Measurements from ENCODE around the gene TMEM18.
"Not testable (repeated sequence)": the region's sequence is repeated elsewhere in the genome, so short reads cannot be mapped to it uniquely, and the experiment has no call there.

TMEM18 gene

GRCh38 chr2:677056-677958 is at the start of gene TMEM18:
Gene TMEM18, minus strand, starts transcription at chr2:677406. Its CDS starts 61 bp downstream, at chr2:677345.
- DNase-seq: peak; percentile 95

- DNase-seq: no peak
Measured at GRCh38 chr2:726169-726568, 49.0 kb upstream of the TMEM18 start.

GRCh38 chr2:725468-725867 is 48.3 kb upstream of the TMEM18 start:
- DNase-seq: no peak

DNA sequence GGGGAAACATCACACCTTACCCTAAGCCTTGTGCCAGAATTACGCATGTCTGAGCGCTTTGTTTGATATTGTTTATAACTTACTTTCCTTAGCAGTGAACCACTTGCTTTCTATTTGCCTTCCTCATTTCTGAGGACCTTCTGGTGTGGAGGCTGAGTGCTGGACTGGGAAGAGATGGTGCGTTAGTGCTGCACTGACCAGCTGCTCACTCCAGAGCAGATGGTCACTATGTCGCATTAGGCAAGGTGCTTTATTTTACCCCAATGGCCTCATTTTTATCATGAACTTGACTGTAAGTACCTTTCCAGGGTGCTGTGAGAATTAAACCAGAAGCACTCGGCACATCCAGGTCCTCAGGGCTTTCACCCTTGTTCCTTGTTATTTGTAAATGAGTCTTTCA is 46.6 kb upstream of the TMEM18 start:
- DNase-seq: no peak

DNA sequence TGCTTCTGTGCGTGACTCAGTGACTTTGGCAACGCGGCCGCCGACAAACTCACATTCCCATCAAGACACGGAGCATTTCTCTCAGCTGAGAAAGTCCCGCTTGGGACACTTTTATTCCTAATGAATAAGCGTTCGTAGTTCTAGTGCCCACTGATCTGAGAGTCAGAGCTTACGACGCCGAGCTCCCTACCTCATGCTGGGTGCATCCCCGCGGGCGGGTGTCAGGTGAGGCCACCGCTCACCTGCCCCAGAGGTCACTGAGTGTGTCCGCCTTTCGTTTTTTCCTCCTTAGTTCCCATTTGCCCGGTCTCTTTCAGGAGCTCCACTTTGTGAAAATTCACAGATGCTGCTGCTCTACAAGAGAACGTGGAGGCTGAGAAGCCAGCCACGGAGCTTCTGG is 43.6 kb upstream of the TMEM18 start:
- DNase-seq: no peak

DNA sequence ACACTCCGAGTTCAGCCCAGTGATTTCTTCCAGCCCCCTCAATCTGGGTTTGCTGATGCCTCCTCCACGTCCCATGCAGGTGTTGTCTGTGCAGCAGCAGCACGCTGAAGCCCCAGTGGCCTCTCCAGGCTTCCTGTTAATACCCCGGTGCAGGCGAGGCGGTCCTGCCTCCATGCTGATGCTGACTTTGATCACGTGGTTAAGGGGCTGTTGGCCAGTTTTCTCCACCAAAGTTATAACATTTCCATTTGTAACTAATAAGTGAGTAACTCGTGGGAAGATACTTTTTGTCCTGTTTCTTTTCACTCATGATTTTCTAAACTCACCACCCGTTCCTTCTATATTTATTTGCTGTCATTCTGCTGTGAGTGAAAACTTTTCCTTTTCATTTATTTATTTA is 42.5 kb upstream of the TMEM18 start:
- no peak for DNase-seq

- no peak for DNase-seq
Measured at GRCh38 chr2:719191-719590, 42.0 kb upstream of the TMEM18 start.

DNA sequence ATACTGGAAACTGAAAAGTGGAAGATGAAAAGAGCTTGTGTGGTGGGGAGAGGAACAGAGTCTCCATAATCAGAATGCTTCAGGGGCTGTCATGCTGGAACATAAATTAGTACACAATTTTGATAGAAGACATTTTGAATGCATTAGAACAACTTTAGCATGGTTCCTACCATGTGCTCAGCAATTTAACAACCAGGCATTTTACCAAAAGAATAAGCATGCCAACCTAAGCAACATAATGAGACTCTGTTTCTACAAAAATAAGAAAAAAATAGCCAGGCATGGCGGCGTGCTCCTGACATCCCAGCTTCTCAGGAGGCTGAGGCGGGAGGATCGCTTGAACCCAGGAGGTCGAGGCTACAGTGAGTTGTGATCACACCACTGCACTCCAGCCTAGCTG is 40.5 kb upstream of the TMEM18 start:
- DNase-seq: no peak

GRCh38 chr2:715854-716560 is 38.8 kb upstream of the TMEM18 start:
- no peak for DNase-seq

- no peak for DNase-seq
Measured at GRCh38 chr2:715038-715437, 37.8 kb upstream of the TMEM18 start.

DNA sequence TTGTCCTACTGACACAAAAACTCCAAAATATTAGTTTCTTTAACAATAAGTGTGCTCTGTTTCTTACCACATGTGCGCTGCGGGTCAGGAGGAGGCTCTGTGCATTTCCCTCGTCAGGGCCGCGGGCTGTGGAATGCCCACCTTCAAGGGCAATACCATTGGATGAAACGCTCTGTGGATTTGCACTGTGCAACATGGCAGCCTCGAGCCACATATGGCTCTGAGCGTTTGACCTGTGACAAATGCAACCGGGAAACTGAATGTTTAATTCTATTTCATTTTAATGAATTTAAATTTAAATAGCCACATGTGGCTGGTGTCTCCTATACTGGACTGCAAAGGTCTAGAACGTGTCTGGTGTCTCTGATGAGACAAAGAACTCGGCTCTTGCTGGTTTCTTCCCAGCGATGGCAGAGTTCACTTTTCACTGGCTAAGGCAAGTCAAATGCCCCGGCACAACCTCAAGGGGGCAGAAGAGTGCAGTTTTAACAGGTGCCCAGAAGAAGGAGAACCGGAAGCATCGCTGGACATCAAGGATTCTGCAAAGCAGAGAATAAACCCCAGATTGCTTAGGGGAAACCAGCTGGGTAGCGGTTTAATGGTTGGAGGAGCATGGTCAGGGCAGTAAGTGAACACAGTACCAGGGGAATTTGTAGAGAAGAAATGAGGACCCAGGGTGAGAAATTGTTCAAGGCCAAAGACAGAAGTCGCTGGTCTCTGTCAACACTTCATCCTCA is 37.0 kb upstream of the TMEM18 start:
- no peak for DNase-seq

GRCh38 chr2:710867-711665 is 33.9 kb upstream of the TMEM18 start:
- no peak for DNase-seq

GRCh38 chr2:709138-709765 is 32.0 kb upstream of the TMEM18 start:
- DNase-seq: no peak

DNA sequence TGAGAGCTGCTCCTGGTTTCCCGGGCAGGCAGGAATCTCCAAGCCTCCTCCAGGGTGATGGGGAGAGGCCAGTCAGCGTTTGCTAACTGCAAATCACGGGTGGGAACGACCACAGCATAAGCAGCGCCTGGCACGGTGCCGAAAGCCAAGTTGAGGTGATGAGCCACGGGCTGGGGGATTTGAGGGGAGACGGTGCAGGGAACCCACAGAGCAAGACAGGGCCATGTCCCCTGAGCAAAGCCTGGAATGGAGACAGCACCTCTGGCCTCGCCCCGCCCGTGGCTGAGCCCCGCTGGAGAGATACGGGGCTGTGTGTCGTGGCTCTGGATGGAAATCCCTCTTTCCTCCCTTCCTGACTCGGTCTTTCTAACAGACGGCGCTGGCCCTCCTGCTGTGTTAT is 31.5 kb upstream of the TMEM18 start:
- DNase-seq: no peak

DNA sequence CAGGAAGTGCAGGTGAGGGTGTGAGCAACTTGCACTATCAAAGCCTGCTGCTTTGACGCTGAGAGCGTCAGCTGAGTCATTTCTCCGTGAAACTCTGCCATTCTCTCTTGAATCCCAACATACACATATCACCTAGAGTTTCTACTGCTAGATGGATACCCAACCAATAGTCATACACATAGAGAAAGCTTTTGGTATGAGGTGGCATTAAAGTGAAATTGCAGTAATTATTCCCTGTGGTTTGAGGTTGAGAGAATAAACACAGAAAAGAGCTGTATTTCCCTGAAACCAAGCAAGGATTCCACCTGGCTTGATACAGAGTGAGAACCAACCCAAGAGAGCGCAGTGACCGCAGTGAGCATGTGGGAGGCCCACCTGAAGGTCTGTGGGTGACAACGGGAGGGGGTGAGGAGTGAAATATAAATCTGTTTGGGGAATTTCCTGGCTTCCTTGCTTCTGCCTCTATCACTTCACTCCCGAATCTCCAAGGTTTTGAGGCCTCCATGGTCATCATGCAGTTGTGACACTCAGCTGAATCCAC is 28.8 kb upstream of the TMEM18 start:
- no peak for DNase-seq

DNA sequence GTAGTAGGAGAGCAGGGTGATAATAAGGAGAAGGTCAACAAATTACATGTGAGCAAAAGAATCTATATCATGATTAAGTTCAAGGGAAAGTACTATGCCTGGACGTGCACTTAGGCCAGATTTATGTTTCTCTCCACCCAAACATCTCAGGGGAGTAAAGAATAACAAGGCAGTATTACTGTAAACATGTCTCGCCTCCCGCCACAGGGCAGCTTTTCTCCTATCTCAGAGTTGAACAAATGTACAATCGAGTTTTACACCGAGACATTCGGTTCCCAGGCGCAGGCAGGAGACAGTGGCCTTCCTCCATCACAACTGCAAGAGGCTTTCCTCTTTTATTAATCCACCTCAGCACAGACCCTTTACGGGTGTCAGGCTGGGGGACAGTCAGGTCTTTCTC is 25.6 kb upstream of the TMEM18 start:
- DNase-seq: not testable (repeated sequence)

DNA sequence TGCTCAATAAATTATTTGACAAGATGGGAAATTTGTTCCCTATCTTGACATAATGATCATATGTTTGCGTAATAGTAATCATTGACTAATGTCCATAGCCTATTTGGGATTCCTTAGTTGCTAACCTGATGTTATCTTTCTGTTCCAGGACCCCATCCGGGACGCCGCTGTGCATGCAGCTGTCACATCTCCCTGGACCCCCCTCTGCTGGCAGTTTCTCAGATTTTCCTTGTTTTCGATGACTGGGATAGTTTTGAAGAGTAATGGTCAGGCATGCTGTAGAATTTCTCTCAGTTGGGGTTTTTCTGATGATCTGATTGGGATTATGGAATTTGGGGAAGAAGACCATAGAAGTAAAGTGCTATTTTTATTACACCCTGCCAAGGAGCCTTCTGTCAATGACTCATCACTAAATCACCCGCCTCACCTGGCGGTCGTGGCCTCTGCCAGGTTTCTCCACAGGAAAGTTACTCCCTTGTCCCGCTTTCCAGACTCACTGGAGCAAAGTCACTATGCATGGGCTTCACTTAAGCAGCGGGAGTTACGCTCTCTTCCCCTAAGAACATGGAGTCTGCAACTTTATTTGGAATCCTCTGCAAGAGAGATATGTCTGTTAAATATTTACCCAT is 19.9 kb upstream of the TMEM18 start:
- DNase-seq: no peak

DNA sequence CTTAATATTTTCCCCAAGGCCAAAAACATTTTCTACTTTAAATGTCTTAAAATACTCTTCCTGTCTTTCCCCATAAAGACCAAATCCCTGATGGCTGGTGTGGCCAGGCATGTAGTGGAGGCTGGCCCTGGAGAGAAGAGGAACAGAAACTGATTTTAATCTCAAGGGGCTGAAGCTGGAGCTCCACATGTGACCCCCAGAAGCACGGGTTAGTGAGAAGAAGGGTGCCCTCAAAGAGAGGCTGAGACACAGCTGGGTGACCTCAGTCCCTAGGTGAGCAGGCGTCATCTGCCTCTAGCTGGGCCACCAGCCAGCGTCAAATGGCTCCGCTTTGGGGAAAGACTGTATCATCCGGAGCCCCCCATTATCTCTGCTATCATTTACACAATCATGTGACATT is 19.3 kb upstream of the TMEM18 start:
- DNase-seq: no peak

DNA sequence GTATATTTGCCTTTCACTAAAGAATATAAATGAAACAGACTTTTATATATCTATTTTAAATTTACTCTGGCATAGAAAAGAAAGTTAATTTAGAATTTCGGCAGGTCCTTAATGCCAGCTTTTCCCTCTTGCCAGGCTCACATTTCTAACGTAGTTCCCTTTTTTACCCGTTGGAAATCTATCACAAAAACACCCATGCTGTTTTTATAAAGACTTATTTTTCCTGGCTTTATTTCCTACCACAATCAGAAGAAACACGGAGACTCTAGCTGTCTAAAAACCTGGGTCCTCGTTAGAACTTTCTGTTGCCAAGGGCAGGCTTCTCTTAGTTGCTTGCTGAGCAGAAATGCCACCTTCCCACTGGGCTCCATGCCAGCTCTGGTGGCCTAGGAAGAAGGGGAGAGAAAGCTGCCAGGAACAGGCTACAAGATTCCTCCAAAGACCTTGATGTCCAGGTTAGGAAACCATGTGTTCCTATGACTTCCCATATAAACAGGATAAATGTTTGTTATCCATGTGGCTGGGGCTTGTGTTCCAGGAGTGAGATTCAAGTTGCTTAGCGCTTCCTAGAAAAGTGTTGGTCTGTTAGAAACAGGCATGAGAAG is 17.8 kb upstream of the TMEM18 start:
- DNase-seq: no peak

DNA sequence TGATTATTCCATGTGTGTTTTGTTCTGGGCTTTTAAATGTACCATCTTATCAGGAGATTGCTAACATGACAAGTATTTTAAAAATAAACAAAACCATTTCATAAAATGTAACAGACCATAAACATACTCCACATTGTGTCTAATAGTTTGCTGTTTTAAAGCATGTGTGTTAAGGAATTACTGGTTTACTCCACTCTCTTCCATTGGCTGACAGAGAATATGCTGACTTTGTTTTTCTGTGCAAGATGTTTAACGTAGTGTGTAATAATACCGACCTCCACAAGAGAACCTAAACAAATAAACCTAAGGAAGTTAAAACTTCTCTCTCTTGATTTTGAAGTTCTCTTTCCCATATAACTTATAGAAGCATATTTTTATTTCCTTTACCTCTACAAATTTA is 17.0 kb upstream of the TMEM18 start:
- no peak for DNase-seq

DNA sequence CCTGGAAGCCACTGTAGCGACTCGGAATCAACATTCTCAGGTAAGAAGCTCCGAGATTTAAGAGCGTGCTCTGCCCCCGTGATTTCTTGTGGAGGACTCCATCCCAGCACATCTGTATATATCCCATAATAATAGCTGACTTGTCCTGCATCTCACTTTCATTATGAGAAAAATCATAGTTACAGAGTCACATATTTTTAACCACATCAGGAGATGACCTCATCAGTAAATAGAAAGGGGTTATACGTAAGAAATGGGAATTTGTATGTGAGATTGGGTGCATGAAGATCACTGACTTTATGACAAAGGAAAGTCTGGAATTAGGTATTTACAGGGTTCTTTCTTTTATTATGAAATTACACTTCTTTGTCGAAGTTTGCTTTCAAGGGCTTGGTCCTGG is 16.4 kb upstream of the TMEM18 start:
- no peak for DNase-seq
